Putamen (tissue), 1 donor: Measurements from ENCODE around the gene NEUROG2.
"Not testable (repeated sequence)": the region's sequence is repeated elsewhere in the genome, so short reads cannot be mapped to it uniquely, and the experiment has no call there.

Experiments used
- DNase-seq: peaks from one replicate; pipeline ENCODE4 v3.0.0-alpha.2; 2016; ENCODE audit warnings: low spot score

NEUROG2 gene

DNA sequence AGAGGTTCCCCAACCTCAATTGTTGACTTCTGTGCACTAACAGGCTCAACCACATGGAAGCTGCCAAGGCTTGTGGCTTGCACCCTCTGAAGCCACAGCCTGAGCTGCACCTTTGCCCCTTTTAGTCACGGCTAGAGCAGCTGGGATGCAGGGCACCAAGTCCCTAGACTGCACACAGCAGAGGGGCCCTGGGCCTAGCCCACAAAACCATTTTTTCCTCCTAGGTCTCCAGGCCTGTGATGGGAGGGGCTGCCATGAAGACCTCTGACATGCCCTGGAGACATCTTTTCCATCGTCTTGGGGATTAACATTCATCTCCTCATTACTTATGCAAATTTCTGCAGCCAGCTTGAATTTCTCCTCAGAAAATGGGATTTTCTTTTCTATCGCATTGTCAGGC, 25.2 kb downstream of the NEUROG2 start:
- DNase-seq = not testable (repeated sequence)

DNA sequence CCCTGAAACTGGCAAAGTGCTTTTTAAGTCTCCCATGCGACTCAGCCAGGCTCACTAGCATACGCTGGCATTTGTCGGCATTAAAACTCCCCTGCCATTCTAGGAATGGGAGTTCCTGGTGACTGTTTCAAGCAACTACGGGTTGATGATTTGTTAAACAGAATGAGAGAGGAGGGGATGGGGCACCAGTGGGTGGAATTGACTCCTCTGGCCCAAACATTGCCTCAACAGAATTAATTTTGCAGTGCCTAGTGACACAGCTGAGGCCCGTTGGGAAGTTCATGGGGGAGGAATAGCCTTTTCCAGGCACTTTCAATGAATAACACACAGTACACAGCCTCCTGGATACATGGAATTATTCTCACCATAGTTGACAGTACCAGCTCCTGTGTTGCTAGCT, 30.1 kb downstream of the NEUROG2 start:
- no peak for DNase-seq

DNA sequence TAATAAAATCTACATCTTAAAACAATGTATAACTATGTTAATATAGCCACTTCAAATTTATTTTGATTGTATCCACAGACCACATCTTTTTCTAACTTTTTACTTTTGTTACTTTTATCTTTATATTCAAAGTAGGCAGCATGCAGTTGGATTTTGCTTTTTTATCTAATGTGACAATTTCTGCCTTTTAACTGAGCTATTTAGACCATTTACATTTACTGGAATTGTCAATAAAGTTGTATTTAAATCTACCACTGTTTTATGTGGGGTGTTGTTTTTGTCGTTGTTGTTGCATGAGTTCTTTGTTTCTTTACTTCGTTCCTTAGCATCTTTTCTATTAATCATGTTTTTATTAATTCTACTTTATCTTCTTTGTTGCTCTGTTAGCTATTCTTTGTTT, 42.0 kb downstream of the NEUROG2 start:
- no peak for DNase-seq

DNA sequence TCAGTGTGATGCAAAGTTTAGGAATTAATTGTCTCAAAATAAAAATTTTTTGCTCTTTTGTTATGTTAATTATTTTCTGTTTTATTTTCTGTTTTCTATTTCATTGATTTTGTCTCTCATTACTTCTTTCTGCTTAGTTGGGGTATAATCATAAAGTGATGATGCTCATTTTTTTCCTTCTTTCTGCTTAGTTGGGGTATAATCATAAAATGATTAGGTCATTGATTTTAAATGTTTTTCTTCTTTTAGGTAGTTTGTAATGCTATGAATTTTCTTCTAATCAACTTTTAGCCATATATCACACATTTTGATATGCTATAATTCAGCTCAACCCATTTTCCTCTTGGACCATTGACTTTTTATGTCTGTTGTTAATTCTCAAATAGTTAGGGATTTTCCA, 43.7 kb downstream of the NEUROG2 start:
- no peak for DNase-seq
